Measurements from ENCODE around the gene LRIG1.

LRIG1 gene

GRCh38 chr3:66500576-66501482 lies at the start of gene LRIG1:
Gene LRIG1, minus strand, starts transcription at chr3:66501022. Its CDS starts 615 bp downstream, at chr3:66500407.
- DNase-seq: peak; percentile 98

DNA sequence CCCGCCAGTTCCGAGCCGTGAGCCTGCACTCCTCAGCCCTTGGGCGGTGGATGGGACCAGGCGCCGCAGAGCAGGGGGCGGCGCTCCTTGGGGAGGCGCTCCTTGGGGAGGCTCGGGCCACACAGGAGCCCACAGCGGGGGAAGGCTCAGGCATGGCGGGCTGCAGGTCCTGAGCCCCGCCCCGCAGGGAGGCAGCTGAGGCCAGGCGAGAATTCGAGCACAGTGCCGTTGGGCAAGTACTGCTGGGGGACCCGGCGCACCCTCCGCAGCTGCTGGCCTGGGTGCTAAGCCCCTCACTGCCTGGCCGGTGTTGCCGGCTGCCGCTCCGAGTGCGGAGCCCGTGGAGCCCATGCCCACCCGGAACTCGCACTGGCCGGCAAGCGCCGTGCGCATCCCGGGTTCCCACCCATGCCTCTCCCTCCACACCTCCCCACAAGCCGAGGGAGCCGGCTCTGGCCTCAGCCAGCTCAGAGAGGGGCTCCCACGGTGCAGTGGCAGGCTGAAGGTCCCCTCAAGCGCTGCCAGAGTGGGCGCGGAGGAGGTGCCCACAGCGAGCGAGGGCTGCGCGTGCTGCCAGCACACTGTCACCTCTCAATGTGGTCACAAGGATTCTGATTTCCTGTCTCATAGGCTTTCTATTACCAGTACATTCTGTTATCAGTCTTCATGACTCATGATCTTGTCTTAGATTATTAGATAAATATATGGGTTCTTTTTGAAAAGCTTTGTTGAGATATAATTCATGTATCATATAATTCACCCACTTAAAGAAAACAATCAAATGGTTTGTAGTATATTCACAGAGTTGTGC lies 44.0 kb upstream of the LRIG1 start:
- DNase-seq: no peak

GRCh38 chr3:66542153-66542552 lies 41.3 kb upstream of the LRIG1 start:
- DNase-seq: no peak

- DNase-seq: no peak
Observed at GRCh38 chr3:66539466-66539989, 38.7 kb upstream of the LRIG1 start.

GRCh38 chr3:66538390-66538789 lies 37.6 kb upstream of the LRIG1 start:
- no peak for DNase-seq

GRCh38 chr3:66537735-66538134 lies 36.9 kb upstream of the LRIG1 start:
- DNase-seq: no peak

DNA sequence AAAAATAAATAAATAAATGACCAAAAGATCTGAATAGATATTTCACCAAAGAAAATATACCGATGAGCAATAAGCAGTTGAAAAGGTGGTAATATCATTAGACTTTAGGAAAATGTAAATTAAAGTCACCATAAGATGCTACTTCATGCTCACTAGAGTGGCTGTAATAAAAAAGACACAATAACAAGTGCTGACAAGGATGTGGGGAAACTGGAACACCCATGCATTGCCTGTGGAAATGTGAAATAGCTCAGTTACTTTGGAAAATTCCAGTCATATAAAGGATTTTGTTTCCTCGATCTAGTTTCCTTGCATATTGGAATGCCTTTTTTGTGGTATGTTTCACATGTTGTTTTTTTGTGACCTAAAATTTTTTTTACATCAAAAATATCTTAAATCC lies 36.0 kb upstream of the LRIG1 start:
- DNase-seq: no peak

GRCh38 chr3:66534304-66534845 lies 33.6 kb upstream of the LRIG1 start:
- no peak for DNase-seq

- no peak for DNase-seq
Observed at GRCh38 chr3:66532613-66533012, 31.8 kb upstream of the LRIG1 start.

DNA sequence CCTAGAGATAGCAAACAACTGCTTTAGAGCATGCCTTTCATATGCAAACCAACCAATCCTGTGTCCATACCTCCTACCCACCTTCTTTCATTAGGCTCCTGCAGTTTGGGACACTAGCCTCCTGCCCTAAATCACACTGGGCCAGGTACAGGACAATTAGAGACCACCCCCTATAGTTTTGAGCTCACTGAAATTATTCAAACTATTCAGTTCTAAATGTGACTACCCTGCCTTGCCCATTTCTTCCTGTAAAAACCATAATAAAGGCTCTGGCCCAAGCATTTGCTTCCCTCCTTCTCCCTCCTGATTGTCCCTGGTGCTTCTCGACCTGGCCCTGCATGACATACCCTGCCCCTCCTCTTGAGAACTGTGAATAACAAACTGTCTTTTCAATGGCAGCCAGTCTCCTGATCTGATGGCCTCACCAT lies 31.4 kb upstream of the LRIG1 start:
- DNase-seq: no peak

- no peak for DNase-seq
Observed at GRCh38 chr3:66531256-66531655, 30.4 kb upstream of the LRIG1 start.

GRCh38 chr3:66527246-66527645 lies 26.4 kb upstream of the LRIG1 start:
- DNase-seq: no peak

GRCh38 chr3:66525771-66526170 lies 24.9 kb upstream of the LRIG1 start:
- no peak for DNase-seq

DNA sequence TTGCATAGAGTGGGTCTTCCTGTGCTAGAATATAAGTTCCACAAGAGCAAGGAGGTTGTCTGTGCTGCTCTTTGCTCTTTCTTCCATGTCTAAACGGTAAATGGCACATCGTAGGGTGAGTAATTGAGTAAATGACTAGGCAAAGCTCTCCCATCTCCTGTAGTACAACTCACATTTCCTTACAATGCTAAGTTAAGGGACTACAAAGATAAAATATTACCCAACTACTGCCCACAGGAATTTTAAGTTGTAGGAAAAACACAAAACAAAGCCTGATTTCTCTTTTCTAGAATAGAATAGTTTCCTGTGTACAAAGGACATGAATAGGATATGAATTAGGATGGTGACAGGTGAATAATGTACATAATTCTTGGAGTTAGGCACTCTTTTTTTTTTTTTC lies 19.9 kb upstream of the LRIG1 start:
- DNase-seq: no peak

DNA sequence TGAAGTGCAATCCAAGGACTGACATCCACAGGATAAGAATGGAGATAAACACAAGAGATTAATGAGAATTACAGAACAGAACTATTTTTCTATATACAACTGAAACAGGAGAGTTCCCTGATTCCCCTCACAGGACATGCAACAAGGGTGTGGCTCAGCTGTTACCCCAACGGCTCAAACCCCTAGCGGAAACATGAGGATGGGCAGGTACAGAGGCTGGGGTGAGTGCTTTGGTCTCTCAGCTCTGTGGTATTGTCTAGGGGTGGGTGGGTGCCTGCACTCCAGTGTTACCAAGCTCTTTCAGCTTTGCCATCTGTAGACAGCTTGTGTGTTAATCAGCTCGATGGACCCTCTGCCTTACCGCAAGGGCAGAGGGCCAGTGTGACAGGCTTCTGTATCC lies 17.8 kb upstream of the LRIG1 start:
- DNase-seq: no peak

DNA sequence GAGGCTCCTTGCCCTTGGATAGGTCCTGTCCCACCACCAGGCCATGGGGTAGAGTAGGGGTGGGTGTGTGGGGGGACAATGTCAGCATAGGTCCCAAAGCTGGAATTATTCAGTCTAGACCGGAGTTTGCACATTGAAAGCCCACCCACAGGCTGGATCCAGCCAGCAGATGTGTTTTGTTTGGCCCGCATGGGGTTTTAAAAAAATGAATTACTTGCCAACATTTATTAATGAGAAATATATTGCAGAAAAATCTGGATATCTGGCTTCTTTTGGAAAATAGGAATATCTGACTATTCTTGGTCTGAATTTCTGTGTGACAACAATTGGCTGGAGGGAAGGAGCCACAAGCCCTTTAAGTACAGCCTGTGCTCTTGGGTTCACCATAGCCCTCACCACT lies 17.3 kb upstream of the LRIG1 start:
- no peak for DNase-seq

GRCh38 chr3:66517241-66517640 lies 16.4 kb upstream of the LRIG1 start:
- no peak for DNase-seq

GRCh38 chr3:66508461-66508860 lies 7.6 kb upstream of the LRIG1 start:
- DNase-seq: no peak

- DNase-seq: no peak
Observed at GRCh38 chr3:66507423-66508260, 6.8 kb upstream of the LRIG1 start.

GRCh38 chr3:66506154-66506553 lies 5.3 kb upstream of the LRIG1 start:
- DNase-seq: no peak

- no peak for DNase-seq
Observed at GRCh38 chr3:66504850-66505641, 4.2 kb upstream of the LRIG1 start.

- DNase-seq: no peak
Observed at GRCh38 chr3:66502981-66503380, 2.2 kb upstream of the LRIG1 start.
